Measurements from ENCODE around the gene GRM2.

GRM2 gene

GRCh38 chr3:51698209-51698608 lies 8.7 kb upstream of the GRM2 start:
- no peak for TF ChIP-seq CTCF (conservative IDR thresholded peaks at IDR 0.05; ENCODE audit: low read depth, low read length)
- no peak overlapping the region for H3K4me3 ChIP-seq (ENCODE audit: low read length)
- DNase-seq (ENCODE audit: low read depth), result no peak

- TF ChIP-seq CTCF (conservative IDR thresholded peaks at IDR 0.05; ENCODE audit: low read depth, low read length), result no peak
- no peak for DNase-seq (ENCODE audit: low read depth)
- H3K4me3 ChIP-seq (ENCODE audit: low read length), result no peak overlapping the region
These were observed 6.5 kb upstream of the GRM2 start for GRCh38 chr3:51700403-51700802.

- DNase-seq (ENCODE audit: low read depth), result no peak
- H3K4me3 ChIP-seq (ENCODE audit: low read length), result no peak overlapping the region
These were observed 4.7 kb upstream of the GRM2 start for GRCh38 chr3:51702156-51702555.

GRCh38 chr3:51703068-51703760 lies 3.7 kb upstream of the GRM2 start:
- no peak overlapping the region for H3K4me3 ChIP-seq (ENCODE audit: low read length)
- no peak for DNase-seq (ENCODE audit: low read depth)
- TF ChIP-seq CTCF (conservative IDR thresholded peaks at IDR 0.05; ENCODE audit: low read depth, low read length), result no peak

More at GRCh38 chr3:51702156-51702555, 4.7 kb upstream of the GRM2 start:
- TF ChIP-seq CTCF (conservative IDR thresholded peaks at IDR 0.05; ENCODE audit: low read depth, low read length), result no peak

- DNase-seq (ENCODE audit: low read depth), result no peak
- H3K4me3 ChIP-seq (ENCODE audit: low read length), result no peak overlapping the region
- TF ChIP-seq CTCF (conservative IDR thresholded peaks at IDR 0.05; ENCODE audit: low read depth, low read length), result no peak
These were observed 2.9 kb upstream of the GRM2 start for GRCh38 chr3:51703761-51704510.

GRCh38 chr3:51704511-51704950 lies 2.3 kb upstream of the GRM2 start:
- no peak for DNase-seq (ENCODE audit: low read depth)

More at GRCh38 chr3:51704511-51704950, 2.3 kb upstream of the GRM2 start:
- no peak overlapping the region for H3K4me3 ChIP-seq (ENCODE audit: low read length)
- TF ChIP-seq CTCF (conservative IDR thresholded peaks at IDR 0.05; ENCODE audit: low read depth, low read length), result no peak
